Caco-2 (cell line): Measurements from ENCODE around the gene TSPAN18. TPM values are rescaled to one million over a fixed set of nuclear protein-coding genes. Genes with fewer than 3 reads are reported as not detected.
A peak's percentile ranks its signal among the peaks of the same experiment; 100 is the strongest.

ENCODE experiments used
- BruUV-seq: library from RNA; stranded (reverse); fragments of 400-500 nt; replicated peaks from 2 replicates; lab custom pipeline; 2021; lab: Mats Ljungman, UMichigan
- CTCF ChIA-PET: fragments of 300-600 bp; sonication (Branson Sonifier 250); formaldehyde crosslinking; loops from one replicate; lab custom pipeline; 2022; ENCODE audit warnings: antibody characterized with exemption; lab: Charles Lee
- POLR2A ChIA-PET: fragments of 300-600 bp; sonication (Branson Sonifier 250); formaldehyde crosslinking; loops from one replicate; lab custom pipeline; 2022; ENCODE audit warnings: antibody characterized with exemption; lab: Charles Lee
- DNase-seq, 2 experiments: peaks; one replicate each; pipeline versions ENCODE4 v3.0.0 to v3.0.0-alpha.2; 2020 to 2022
- H3K27me3 ChIP-seq: replicated peaks from 2 replicates; pipeline ENCODE4 v1.6.0; 2011; ENCODE audit warnings: low read length; ENCODE audit not compliant: control insufficient read depth, insufficient read depth
- H3K36me3 ChIP-seq: 2 replicates; pipeline ENCODE4 v1.5.1; 2011; ENCODE audit warnings: low read length; ENCODE audit not compliant: control insufficient read depth, insufficient read depth
- H3K4me1 ChIP-seq: fragments of 250-450 bp; sonication (Bioruptor Pico); 2 replicates; pipeline ENCODE4 v1.5.1; 2020; ENCODE audit warnings: mild to moderate bottlenecking
- H3K4me3 ChIP-seq: 2 replicates; pipeline ENCODE4 v1.5.1; 2011; ENCODE audit warnings: low read depth, mild to moderate bottlenecking, control low read depth, low read length
- H3K9me3 ChIP-seq: fragments of 250-450 bp; sonication (Bioruptor Pico); 2 replicates; pipeline ENCODE4 v1.5.1; 2020; ENCODE audit warnings: mild to moderate bottlenecking, moderate library complexity
- H3K27ac Mint-ChIP-seq: one replicate; pipeline ENCODE4 v1.8.0; 2022; ENCODE audit warnings: mixed read lengths; ENCODE audit not compliant: unreplicated experiment
- H3K27me3 Mint-ChIP-seq: one replicate; pipeline ENCODE4 v1.8.0; 2022; ENCODE audit warnings: mixed read lengths; ENCODE audit not compliant: insufficient read depth, unreplicated experiment
- H3K36me3 Mint-ChIP-seq: one replicate; pipeline ENCODE4 v1.8.0; 2022; ENCODE audit warnings: mild to moderate bottlenecking, mixed read lengths; ENCODE audit not compliant: insufficient read depth, unreplicated experiment
- H3K4me1 Mint-ChIP-seq: one replicate; pipeline ENCODE4 v1.8.0; 2022; ENCODE audit warnings: low read depth, mixed read lengths; ENCODE audit not compliant: unreplicated experiment
- H3K4me3 Mint-ChIP-seq: one replicate; pipeline ENCODE4 v1.8.0; 2022; ENCODE audit warnings: mild to moderate bottlenecking, moderate library complexity, mixed read lengths; ENCODE audit not compliant: unreplicated experiment
- H3K9me3 Mint-ChIP-seq: one replicate; pipeline ENCODE4 v1.8.0; 2022; ENCODE audit warnings: mixed read lengths; ENCODE audit not compliant: unreplicated experiment
- intact Hi-C: fragments of 100-400 bp; cut with micrococcal nuclease; formaldehyde crosslinking; loops from one replicate; pipeline ENCODE4 v1.10.0; 2022; ENCODE audit not compliant: unreplicated experiment
- total RNA-seq: library from RNA; stranded (reverse); gene quantifications from 2 replicates; pipeline ENCODE4 v1.2.3, GENCODE V29; 2022
- TF ChIP-seq, protein P1 (sequence below), 2 experiments: fragments of 200-600 bp in 1 of 2; IDR thresholded peaks; 1 replicate in 1 of 2; 2 replicates in 1 of 2; pipeline versions ENCODE4 v1.5.1 to v1.8.0; 2011 to 2022; ENCODE audit warnings: antibody characterized with exemption in 1 of 2, control low read depth in 1 of 2, inconsistent platforms in 1 of 2, low read depth in 1 of 2, low read length in 1 of 2, mild to moderate bottlenecking in 1 of 2, moderate library complexity in 1 of 2; ENCODE audit not compliant: insufficient read depth in 1 of 2, severe bottlenecking in 1 of 2, unreplicated experiment in 1 of 2

The TSPAN18 gene
- total RNA-seq, 1 experiment from 2014 or later: 7.4 TPM

DNA sequence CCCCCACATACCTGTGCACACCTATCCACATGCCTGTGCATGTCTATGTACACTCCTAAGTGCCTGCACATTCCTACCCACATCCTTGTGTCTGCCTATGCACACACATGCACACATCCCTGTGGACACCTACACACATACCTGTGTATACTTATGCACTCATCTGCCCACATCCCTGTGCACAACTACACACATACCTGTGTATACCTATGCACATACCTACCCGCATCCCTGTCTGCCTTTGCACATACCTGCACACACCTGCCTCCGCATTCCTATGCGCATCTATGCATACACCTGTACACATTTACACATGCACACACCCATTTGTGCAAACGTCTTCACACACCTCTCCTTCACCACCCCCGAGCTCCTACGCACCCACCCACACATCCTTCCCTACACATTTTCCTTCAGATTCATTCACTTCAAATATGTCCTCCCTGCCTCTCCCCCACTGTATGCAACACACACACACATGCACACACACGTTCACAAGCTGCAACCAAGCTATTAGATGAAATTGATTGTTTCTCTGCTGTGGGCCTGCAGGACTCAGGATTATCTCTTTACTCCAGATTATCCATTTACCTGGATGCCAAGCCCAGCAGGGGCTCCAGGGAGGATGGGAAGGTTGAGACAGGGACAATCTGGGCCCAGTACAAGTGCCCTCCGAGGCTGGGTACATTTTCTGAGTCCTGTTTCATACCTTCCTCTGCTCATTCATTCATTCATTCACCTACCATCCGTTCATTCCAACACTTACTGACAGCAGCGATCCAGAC is 53.2 kb downstream of the TSPAN18 start:
- H3K27ac Mint-ChIP-seq: no peak overlapping the region
- TF ChIP-seq, protein P1, sequence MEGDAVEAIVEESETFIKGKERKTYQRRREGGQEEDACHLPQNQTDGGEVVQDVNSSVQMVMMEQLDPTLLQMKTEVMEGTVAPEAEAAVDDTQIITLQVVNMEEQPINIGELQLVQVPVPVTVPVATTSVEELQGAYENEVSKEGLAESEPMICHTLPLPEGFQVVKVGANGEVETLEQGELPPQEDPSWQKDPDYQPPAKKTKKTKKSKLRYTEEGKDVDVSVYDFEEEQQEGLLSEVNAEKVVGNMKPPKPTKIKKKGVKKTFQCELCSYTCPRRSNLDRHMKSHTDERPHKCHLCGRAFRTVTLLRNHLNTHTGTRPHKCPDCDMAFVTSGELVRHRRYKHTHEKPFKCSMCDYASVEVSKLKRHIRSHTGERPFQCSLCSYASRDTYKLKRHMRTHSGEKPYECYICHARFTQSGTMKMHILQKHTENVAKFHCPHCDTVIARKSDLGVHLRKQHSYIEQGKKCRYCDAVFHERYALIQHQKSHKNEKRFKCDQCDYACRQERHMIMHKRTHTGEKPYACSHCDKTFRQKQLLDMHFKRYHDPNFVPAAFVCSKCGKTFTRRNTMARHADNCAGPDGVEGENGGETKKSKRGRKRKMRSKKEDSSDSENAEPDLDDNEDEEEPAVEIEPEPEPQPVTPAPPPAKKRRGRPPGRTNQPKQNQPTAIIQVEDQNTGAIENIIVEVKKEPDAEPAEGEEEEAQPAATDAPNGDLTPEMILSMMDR (IDR thresholded peaks at IDR 0.05; ENCODE audit: insufficient read depth in 1 of 2, low read depth in 1 of 2, low read length in 1 of 2, severe bottlenecking in 1 of 2, unreplicated experiment in 1 of 2): no peak
- H3K4me1 Mint-ChIP-seq: peaks cover 7% of the 10 kb centered on the region
- H3K9me3 Mint-ChIP-seq: no peaks in the 10 kb centered on the region
- ChIA-PET CTCF (interaction anchor here (0.7 kb wide), 1 partner anchor 256 kb away, joined by 3 read pairs; no protein-coding TSS in a partner anchor), POLR2A (no interaction called here)
- no peak overlapping the region for H3K4me3 ChIP-seq
- H3K4me3 Mint-ChIP-seq: no peak overlapping the region
- no peaks in the 10 kb centered on the region for H3K36me3 Mint-ChIP-seq
- H3K27me3 ChIP-seq: no peaks in the 10 kb centered on the region
- no peaks in the 10 kb centered on the region for H3K36me3 ChIP-seq
- intact Hi-C loops: loop anchor here (5.0 kb wide), 1 partner anchor 112 kb away; no protein-coding TSS in a partner anchor
- H3K27me3 Mint-ChIP-seq: peaks cover 5% of the 10 kb centered on the region
- BruUV-seq: no TSS peak
- peaks cover 10% of the 10 kb centered on the region; the same call in 1 of the 2 replicates for H3K4me1 ChIP-seq
- no peaks in the 10 kb centered on the region for H3K9me3 ChIP-seq
- DNase-seq: peak in 1 of 2 experiments; percentile 30

GRCh38 chr11:44780940-44781631 is 54.3 kb downstream of the TSPAN18 start:
- H3K27me3 Mint-ChIP-seq: no peaks in the 10 kb centered on the region
- POLR2A ChIA-PET: no interaction called here
- no peak overlapping the region for H3K4me3 ChIP-seq
- CTCF ChIA-PET: interaction anchor here (0.7 kb wide), 1 partner anchor 257 kb away, joined by 3 read pairs; no protein-coding TSS in a partner anchor
- H3K4me1 Mint-ChIP-seq: peaks cover 7% of the 10 kb centered on the region
- no peaks in the 10 kb centered on the region for H3K36me3 ChIP-seq
- no peaks in the 10 kb centered on the region for H3K9me3 Mint-ChIP-seq
- no peaks in the 10 kb centered on the region for H3K9me3 ChIP-seq
- no peak overlapping the region for H3K4me3 Mint-ChIP-seq
- no TSS peak for BruUV-seq
- no peaks in the 10 kb centered on the region for H3K27me3 ChIP-seq
- TF ChIP-seq, protein P1 (IDR thresholded peaks at IDR 0.05; ENCODE audit: insufficient read depth in 1 of 2, low read depth in 1 of 2, low read length in 1 of 2, severe bottlenecking in 1 of 2, unreplicated experiment in 1 of 2): no peak
- DNase-seq: peak in 1 of 2 experiments; percentile 29
- peaks cover 10% of the 10 kb centered on the region; the same call in 1 of the 2 replicates for H3K4me1 ChIP-seq
- no peaks in the 10 kb centered on the region for H3K36me3 Mint-ChIP-seq
- intact Hi-C loops: no loop called here
- no peak overlapping the region for H3K27ac Mint-ChIP-seq

DNA sequence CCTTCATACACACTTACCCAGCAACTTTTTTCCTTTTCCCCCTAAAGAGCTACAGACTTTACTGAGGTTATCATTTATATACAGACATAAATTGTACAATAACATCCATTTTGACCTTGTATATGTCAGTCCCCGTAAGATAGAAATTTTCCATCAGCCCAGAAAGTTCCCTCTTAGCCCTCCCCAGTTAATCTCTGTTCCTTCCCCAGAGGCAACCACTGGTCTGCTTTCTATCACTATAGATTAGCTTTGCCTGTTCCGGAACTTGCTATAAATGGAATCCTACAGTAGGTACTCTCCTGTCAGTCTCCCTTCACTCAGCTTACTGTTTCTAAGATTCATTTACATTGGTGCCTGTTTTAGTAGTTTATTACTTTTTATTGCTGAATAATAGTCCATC is 54.9 kb downstream of the TSPAN18 start:
- no peaks in the 10 kb centered on the region for H3K9me3 ChIP-seq
- H3K4me3 ChIP-seq: no peak overlapping the region
- H3K36me3 ChIP-seq: no peaks in the 10 kb centered on the region
- peaks cover 10% of the 10 kb centered on the region; the same call in 1 of the 2 replicates for H3K4me1 ChIP-seq
- TF ChIP-seq, protein P1 (IDR thresholded peaks at IDR 0.05; ENCODE audit: insufficient read depth in 1 of 2, low read depth in 1 of 2, low read length in 1 of 2, severe bottlenecking in 1 of 2, unreplicated experiment in 1 of 2): no peak
- CTCF ChIA-PET: no interaction called here
- DNase-seq: no peak
- H3K27me3 Mint-ChIP-seq: no peaks in the 10 kb centered on the region
- H3K27ac Mint-ChIP-seq: no peak overlapping the region
- POLR2A ChIA-PET: no interaction called here
- H3K36me3 Mint-ChIP-seq: no peaks in the 10 kb centered on the region
- peaks cover 7% of the 10 kb centered on the region for H3K4me1 Mint-ChIP-seq
- intact Hi-C loops: no loop called here
- no peaks in the 10 kb centered on the region for H3K9me3 Mint-ChIP-seq
- H3K4me3 Mint-ChIP-seq: no peak overlapping the region
- no peaks in the 10 kb centered on the region for H3K27me3 ChIP-seq
- no TSS peak for BruUV-seq
